ENCODE measurements around the gene GALNT2. TPM values are rescaled to one million over a fixed set of nuclear protein-coding genes. Genes with fewer than 3 reads are reported as not detected.

Gene GALNT2
- total and polyA plus RNA-seq, 2 of the 13 experiments (the other 11 are each of a cell fraction or from before 2014, with no cell fraction given): 39.3 to 39.6 TPM

DNA sequence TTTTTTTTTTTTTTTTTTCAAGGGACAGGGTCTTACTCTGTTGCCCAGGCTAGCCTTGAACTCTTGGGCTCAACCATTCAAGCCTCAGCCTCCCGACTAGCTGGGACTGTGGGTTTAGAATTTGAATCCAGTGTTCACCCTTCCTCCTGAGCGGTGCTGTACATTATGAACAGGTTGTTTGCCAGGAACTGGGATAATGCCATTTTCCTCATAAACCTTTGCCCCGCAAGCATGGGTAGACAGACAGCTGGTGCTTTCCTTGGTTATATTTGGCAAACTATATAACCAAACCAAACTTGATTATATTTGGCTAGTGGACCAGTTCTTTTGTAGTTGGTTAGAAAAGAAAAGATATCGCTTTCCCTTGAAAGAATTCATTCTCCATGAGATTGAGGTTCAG is 54.9 kb downstream of the GALNT2 start (continued):
- TF ChIP-seq HOMEZ (CRISPR knock-in tag; IDR thresholded peaks at IDR 0.05; ENCODE audit: low read depth): no peak
- TF ChIP-seq, protein P1, sequence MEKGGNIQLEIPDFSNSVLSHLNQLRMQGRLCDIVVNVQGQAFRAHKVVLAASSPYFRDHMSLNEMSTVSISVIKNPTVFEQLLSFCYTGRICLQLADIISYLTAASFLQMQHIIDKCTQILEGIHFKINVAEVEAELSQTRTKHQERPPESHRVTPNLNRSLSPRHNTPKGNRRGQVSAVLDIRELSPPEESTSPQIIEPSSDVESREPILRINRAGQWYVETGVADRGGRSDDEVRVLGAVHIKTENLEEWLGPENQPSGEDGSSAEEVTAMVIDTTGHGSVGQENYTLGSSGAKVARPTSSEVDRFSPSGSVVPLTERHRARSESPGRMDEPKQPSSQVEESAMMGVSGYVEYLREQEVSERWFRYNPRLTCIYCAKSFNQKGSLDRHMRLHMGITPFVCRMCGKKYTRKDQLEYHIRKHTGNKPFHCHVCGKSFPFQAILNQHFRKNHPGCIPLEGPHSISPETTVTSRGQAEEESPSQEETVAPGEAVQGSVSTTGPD (CRISPR knock-in tag; IDR thresholded peaks at IDR 0.05): no peak
- TF ChIP-seq ZNF264 (CRISPR knock-in tag; IDR thresholded peaks at IDR 0.05): no peak
- no peak for TF ChIP-seq BRCA1 (CRISPR knock-in tag; IDR thresholded peaks at IDR 0.05)
- no peak for TF ChIP-seq ARNT (IDR thresholded peaks at IDR 0.05)
- TF ChIP-seq RBM22 (optimal IDR thresholded peaks at IDR 0.05; ENCODE audit: low read length): no peak

- FAIRE-seq (no peak), ATAC-seq (no peak), DNase-seq (ENCODE audit: low spot score) (no peak)
- peaks cover 52% of the 10 kb centered on the region for H3K79me2 ChIP-seq (ENCODE audit: insufficient read depth, low read length)
- H3K27me3 ChIP-seq (ENCODE audit: control insufficient read depth in 1 of 2, insufficient read depth in 2 of 2, low read length in 2 of 2): no peaks in the 10 kb centered on the region
- peaks cover 54% of the 10 kb centered on the region for H3K4me1 ChIP-seq (ENCODE audit: insufficient read depth, low read length)
- H4K20me1 ChIP-seq (ENCODE audit: insufficient read depth, low read length): no peaks in the 10 kb centered on the region
- WGBS (ENCODE audit: low lambda C conversion rate): 98% methylated on average over 16 of the region's 16 CpGs
- H3K4me2 ChIP-seq (ENCODE audit: low read depth, low read length): no peak overlapping the region
- H3K9me3 ChIP-seq (ENCODE audit: low read length): no peaks in the 10 kb centered on the region
- H3K4me3 ChIP-seq (replicated peaks in 1 of 3; ENCODE audit: insufficient read depth in 1 of 3, low read depth in 2 of 3, low read length in 3 of 3): no peak overlapping the region
- ChIA-PET CTCF (ENCODE audit: low intra/inter-chr PET ratio, low total read pairs) (no interaction called here), POLR2A (interaction anchor here (1.6 kb wide), 1 partner anchor 18 kb away, joined by 5 read pairs; no protein-coding TSS in a partner anchor)
- H3K9ac ChIP-seq (ENCODE audit: insufficient read depth, low read depth, low read length): no peak overlapping the region
- no peak overlapping the region for H2AFZ ChIP-seq (ENCODE audit: low read length)
- H3K27ac ChIP-seq (ENCODE audit: extremely low read length, insufficient read depth, low read length): no peak overlapping the region
- intact Hi-C loops (cut with micrococcal nuclease; ENCODE audit: unreplicated experiment): loop anchor here (5.0 kb wide), 1 partner anchor 55 kb away; the partner anchor contains the start of gene GALNT2
- no TSS peak for BruUV-seq (replicated peaks)
- no peaks in the 10 kb centered on the region for H3K36me3 ChIP-seq (replicated peaks in 1 of 2; ENCODE audit: control insufficient read depth in 1 of 2, insufficient read depth in 2 of 2, low read length in 2 of 2)
- in situ Hi-C loops (cut with HindIII; ENCODE audit: extremely low pct_ligation_motif_present, low pct_unique_long_range_greater_than_20kb): no loop called here
- TF ChIP-seq NAIF1 (CRISPR knock-in tag; IDR thresholded peaks at IDR 0.05; ENCODE audit: borderline replicate concordance) (no peak), MLXIP (CRISPR knock-in tag; IDR thresholded peaks at IDR 0.05; ENCODE audit: borderline replicate concordance) (no peak), PPARG (CRISPR knock-in tag; conservative IDR thresholded peaks at IDR 0.05) (no peak), ZNF75D (CRISPR knock-in tag; IDR thresholded peaks at IDR 0.05; ENCODE audit: borderline replicate concordance) (no peak), NFE2L2 (IDR thresholded peaks at IDR 0.05; ENCODE audit: low read length) (no peak), ZNF841 (CRISPR knock-in tag; IDR thresholded peaks at IDR 0.05; ENCODE audit: borderline replicate concordance) (no peak), MIXL1 (CRISPR knock-in tag; IDR thresholded peaks at IDR 0.05) (no peak), KDM6A (CRISPR knock-in tag; IDR thresholded peaks at IDR 0.05; ENCODE audit: low read depth) (no peak), ZNF576 (CRISPR knock-in tag; IDR thresholded peaks at IDR 0.05) (no peak), MEIS2 (CRISPR knock-in tag; IDR thresholded peaks at IDR 0.05) (no peak)
Observed at GRCh38 chr1:230122366-230123279, 55.6 kb downstream of the GALNT2 start.

Data from HepG2 (cell line).